ENCODE data around the gene IQCN.

GRCh38 chr19:18291019-18291524, 16.8 kb upstream of the IQCN start:
- TF ChIP-seq POLR2A (IDR thresholded peaks at IDR 0.05), result no peak
- TF ChIP-seq CTCF (IDR thresholded peaks at IDR 0.05), result no peak

Data from thyroid gland (tissue), 4 donors.